CD4-positive, alpha-beta T cell (primary cell): ENCODE results near the gene DNAJC4. TPM values are rescaled to one million over a fixed set of nuclear protein-coding genes. Genes with fewer than 3 reads are reported as not detected.
A peak's percentile ranks its signal among the peaks of the same experiment; 100 is the strongest.

Experiments
- ATAC-seq: fragments of 200-7000 bp; cut with Tn5 transposase; one replicate; pipeline ENCODE4 v1.10.0; 2022; ENCODE audit warnings: mild to moderate bottlenecking; ENCODE audit not compliant: poor library complexity
- CTCF ChIA-PET: fragments of 350-600 bp; sonication (Branson Sonifier 250); formaldehyde crosslinking; loops from one replicate; lab custom pipeline; 2021; ENCODE audit warnings: antibody characterized with exemption, inconsistent platforms; lab: Charles Lee
- POLR2A ChIA-PET: fragments of 350-600 bp; sonication (Branson Sonifier 250); formaldehyde crosslinking; loops from one replicate; lab custom pipeline; 2021; ENCODE audit warnings: antibody characterized with exemption, inconsistent platforms; lab: Charles Lee
- DNase-seq, 14 experiments: peaks; one replicate each; pipeline ENCODE4 v3.0.0-alpha.2; 2013 to 2020; ENCODE audit warnings: mixed read lengths in 2 of 14
- H3K27ac ChIP-seq, 2 donors: one replicate each; pipeline versions ENCODE4 v1.5.1 to v1.7.0; 2013; ENCODE audit warnings: low read length in 2 of 2, low read depth in 1 of 2, mild to moderate bottlenecking in 1 of 2
- H3K27me3 ChIP-seq, 2 experiments: 1 replicate in 1 of 2; 2 replicates in 1 of 2; pipeline versions ENCODE4 v1.6.1 to v1.7.0; 2013; ENCODE audit warnings: low read length in 2 of 2, control low read depth in 1 of 2, mild to moderate bottlenecking in 1 of 2, moderate library complexity in 1 of 2; ENCODE audit not compliant: insufficient read depth in 2 of 2, control insufficient read depth in 1 of 2
- H3K36me3 ChIP-seq: one replicate; pipeline ENCODE4 v1.6.1; 2013; ENCODE audit warnings: low read length, control low read depth; ENCODE audit not compliant: insufficient read depth
- H3K4me1 ChIP-seq: one replicate; pipeline ENCODE4 v1.6.1; 2013; ENCODE audit warnings: low read length, control low read depth; ENCODE audit not compliant: insufficient read depth
- H3K4me3 ChIP-seq: one replicate; pipeline ENCODE4 v1.5.1; 2013; ENCODE audit warnings: mild to moderate bottlenecking, low read length, moderate library complexity
- H3K9me3 ChIP-seq, 2 experiments: 1 replicate in 1 of 2; 2 replicates in 1 of 2; pipeline versions ENCODE4 v1.6.1 to v1.7.0; 2013; ENCODE audit warnings: low read length in 2 of 2, mild to moderate bottlenecking in 2 of 2, control low read depth in 1 of 2, moderate library complexity in 1 of 2; ENCODE audit not compliant: control insufficient read depth in 1 of 2, insufficient read depth in 1 of 2
- H3K27ac Mint-ChIP-seq: one replicate; pipeline ENCODE4 v1.8.0; 2020; ENCODE audit warnings: mixed read lengths
- H3K27me3 Mint-ChIP-seq: one replicate; pipeline ENCODE4 v1.8.0; 2021; ENCODE audit warnings: mixed read lengths
- H3K36me3 Mint-ChIP-seq: one replicate; pipeline ENCODE4 v1.8.0; 2021; ENCODE audit warnings: low read depth, mixed read lengths
- H3K4me1 Mint-ChIP-seq: one replicate; pipeline ENCODE4 v1.8.0; 2021; ENCODE audit warnings: low read depth, mixed read lengths
- H3K4me3 Mint-ChIP-seq: one replicate; pipeline ENCODE4 v1.8.0; 2020; ENCODE audit warnings: mild to moderate bottlenecking, mixed read lengths
- H3K9me3 Mint-ChIP-seq: one replicate; pipeline ENCODE4 v1.8.0; 2020; ENCODE audit warnings: mixed read lengths
- intact Hi-C, 2 experiments: fragments of 100-400 bp; cut with DNase I in 1 of 2; cut with micrococcal nuclease in 1 of 2; formaldehyde crosslinking; loops; one replicate each; pipeline versions ENCODE4 v1.15.1 to v1.9.0; 2023 to 2025; cut with DNase I, micrococcal nuclease
- total RNA-seq, 174 experiments: library from RNA in 2 of 174; stranded (reverse) in 2 of 174; gene quantifications; one replicate each; pipeline ENCODE4 v1.2.3 and lab custom pipeline; 2021 to 2026
- TF ChIP-seq, protein P1 (sequence below): fragments of 200-600 bp; IDR thresholded peaks from one replicate; pipeline ENCODE4 v1.8.0; 2022; ENCODE audit warnings: antibody characterized with exemption, mild to moderate bottlenecking

Gene DNAJC4
- total RNA-seq, 2 experiments from 2014 or later = 35.9 to 37.9 TPM

DNA sequence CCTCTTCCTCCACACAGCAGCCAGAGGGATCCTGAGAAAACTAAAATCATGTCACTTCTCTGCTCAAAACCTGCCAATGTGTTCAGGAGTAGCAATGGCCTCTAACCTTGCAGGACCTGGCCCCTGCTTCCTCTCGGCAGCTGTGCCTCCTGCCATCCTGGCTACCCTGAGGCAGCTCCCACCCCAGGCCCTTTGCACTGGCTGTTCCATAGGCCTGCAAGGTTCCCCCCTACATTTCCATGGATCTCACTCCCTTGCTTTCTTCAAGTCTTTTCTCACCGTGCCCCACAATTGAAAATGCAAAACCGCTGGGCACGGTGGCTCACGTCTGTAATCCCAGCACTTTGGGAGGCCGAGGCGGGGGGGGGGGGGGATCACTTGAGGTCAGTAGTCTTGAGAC is 46.5 kb upstream of the DNAJC4 start:
- TF ChIP-seq, protein P1, sequence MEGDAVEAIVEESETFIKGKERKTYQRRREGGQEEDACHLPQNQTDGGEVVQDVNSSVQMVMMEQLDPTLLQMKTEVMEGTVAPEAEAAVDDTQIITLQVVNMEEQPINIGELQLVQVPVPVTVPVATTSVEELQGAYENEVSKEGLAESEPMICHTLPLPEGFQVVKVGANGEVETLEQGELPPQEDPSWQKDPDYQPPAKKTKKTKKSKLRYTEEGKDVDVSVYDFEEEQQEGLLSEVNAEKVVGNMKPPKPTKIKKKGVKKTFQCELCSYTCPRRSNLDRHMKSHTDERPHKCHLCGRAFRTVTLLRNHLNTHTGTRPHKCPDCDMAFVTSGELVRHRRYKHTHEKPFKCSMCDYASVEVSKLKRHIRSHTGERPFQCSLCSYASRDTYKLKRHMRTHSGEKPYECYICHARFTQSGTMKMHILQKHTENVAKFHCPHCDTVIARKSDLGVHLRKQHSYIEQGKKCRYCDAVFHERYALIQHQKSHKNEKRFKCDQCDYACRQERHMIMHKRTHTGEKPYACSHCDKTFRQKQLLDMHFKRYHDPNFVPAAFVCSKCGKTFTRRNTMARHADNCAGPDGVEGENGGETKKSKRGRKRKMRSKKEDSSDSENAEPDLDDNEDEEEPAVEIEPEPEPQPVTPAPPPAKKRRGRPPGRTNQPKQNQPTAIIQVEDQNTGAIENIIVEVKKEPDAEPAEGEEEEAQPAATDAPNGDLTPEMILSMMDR = no peak
- Histone ChIP-seq H3K9me3 (no peaks in the 10 kb centered on the region), H3K36me3 (peaks cover 6% of the 10 kb centered on the region), H3K27me3 (no peaks in the 10 kb centered on the region), H3K4me1 (peaks cover 30% of the 10 kb centered on the region), H3K27ac (no peak overlapping the region), H3K4me3 (no peak overlapping the region)
- ATAC-seq (no peak), DNase-seq (peak in 1 of 14 experiments; percentile 26)
- intact Hi-C loops = loop anchor here in 1 of 2 experiments (2.0 kb wide), 1 partner anchor 17 kb away; the partner anchor contains the start of gene MACROD1
- Mint-ChIP-seq H3K4me1 (peaks cover 40% of the 10 kb centered on the region), H3K36me3 (peaks cover 7% of the 10 kb centered on the region), H3K9me3 (no peaks in the 10 kb centered on the region), H3K4me3 (peak overlapping the region; percentile 99), H3K27ac (no peak overlapping the region), H3K27me3 (no peaks in the 10 kb centered on the region)
- POLR2A ChIA-PET = interaction anchor here (2.4 to 3.6 kb wide), 2 partner anchors 86 to 157 kb away, joined by 9 to 19 read pairs; partner anchors contain the start of gene CCDC88B
- CTCF ChIA-PET = interaction anchor here (0.6 to 1.3 kb wide), 3 partner anchors 8 to 183 kb away, joined by 3 to 8 read pairs (median 3); no protein-coding TSS in a partner anchor

DNA sequence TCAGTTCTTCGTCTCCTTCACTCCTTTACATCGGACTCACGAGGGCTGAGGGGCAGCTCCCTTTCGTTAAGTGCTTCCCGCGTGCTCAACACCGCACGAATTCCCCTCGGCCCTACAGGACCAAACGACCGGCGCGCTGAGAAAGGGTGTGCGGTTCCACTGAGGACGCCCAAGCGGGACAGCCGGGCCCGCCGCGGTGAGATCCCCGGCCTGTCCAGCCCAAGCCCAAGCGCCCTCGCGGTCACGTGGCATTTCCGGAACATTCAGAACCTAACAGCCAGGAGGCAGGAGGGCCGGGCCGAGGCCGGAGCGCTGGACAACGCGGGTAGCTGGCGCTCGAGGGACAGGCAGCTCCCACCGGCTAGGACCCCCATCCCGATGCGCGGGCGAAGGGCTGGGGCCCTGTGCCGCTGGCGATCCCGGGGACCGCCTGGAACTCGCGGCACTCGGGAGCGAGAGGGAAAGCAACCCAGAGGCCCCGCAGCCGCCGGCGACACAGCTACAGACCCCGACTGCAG is 45.1 kb upstream of the DNAJC4 start:
- Histone ChIP-seq H3K9me3 (no peaks in the 10 kb centered on the region), H3K27ac (peak overlapping the region; percentile 47 to 57), H3K4me1 (peaks cover 39% of the 10 kb centered on the region), H3K27me3 (no peaks in the 10 kb centered on the region), H3K36me3 (peaks cover 10% of the 10 kb centered on the region), H3K4me3 (peak overlapping the region; percentile 80)
- ChIA-PET POLR2A (interaction anchor here (0.6 to 5.1 kb wide), 24 partner anchors 9 to 1344 kb away, joined by 3 to 88 read pairs (median 6); partner anchors contain the start of genes BAD, CCDC88B, DNAJC4 and ESRRA), CTCF (interaction anchor here (1.0 to 4.1 kb wide), 12 partner anchors 16 to 146 kb away, joined by 3 to 47 read pairs (median 5); partner anchors contain the start of genes ESRRA, FERMT3, NUDT22 and PPP1R14B)
- TF ChIP-seq, protein P1 = no peak
- no peaks in the 10 kb centered on the region for H3K27me3 Mint-ChIP-seq
- ATAC-seq = no peak
- H3K9me3 Mint-ChIP-seq = no peaks in the 10 kb centered on the region
- no peak for DNase-seq
- peak overlapping the region; percentile 99 for H3K4me3 Mint-ChIP-seq
- peaks cover 12% of the 10 kb centered on the region for H3K36me3 Mint-ChIP-seq
- H3K4me1 Mint-ChIP-seq = peaks cover 45% of the 10 kb centered on the region
- intact Hi-C loops = loop anchor here (2.0 to 5.0 kb wide), 4 partner anchors 18 to 117 kb away; partner anchors contain the start of genes CATSPERZ (in 1 of the 2), DNAJC4 (in 1 of the 2), MACROD1 (in 1 of the 2) and PLCB3 (in 1 of the 2)
- H3K27ac Mint-ChIP-seq = no peak overlapping the region

DNA sequence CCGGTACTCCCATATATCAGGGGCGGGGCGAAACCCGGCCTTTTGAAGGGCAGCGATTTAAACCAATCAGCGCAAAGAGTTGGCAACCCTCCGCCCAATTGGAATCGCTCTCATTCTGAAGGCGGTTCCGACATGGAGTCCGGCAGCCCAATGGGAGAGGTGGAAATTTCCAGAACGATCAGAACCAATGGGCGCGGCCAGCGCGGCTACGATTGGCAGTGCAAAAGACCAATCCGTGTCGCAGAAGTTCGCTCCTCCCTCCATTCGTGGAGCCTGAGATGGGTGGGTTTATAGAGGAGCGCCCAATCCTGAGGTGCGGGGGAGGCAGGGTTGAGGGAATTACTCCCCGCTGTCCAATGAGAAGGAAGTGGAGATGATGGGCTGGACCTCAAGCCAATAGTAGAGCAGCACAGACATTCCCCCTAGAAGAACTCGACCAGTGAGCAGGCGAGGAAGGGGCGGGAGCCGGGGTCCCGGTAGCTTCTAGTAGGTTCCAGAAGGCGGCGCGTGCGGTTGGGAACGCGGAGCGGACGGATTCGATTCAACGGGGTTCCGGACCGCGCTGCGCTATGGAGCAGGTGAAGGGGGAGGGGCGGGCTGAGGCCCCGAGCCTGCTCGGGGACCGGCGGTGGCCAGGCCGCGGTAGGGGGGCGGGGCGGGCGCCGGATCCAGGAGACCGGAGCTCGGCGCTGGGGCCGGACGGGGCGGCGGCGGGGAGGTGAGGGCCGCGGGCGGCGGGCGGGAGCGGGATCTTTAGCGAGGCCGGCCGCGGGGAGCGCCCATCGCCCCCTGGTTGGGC is 44.5 kb upstream of the DNAJC4 start, which contains the start of gene STIP1:
Gene STIP1 (plus strand): TSS at position 479 of the 799 bp plus-strand sequence. CDS start 91 bp downstream, at position 570.
- H3K27me3 ChIP-seq = no peaks in the 10 kb centered on the region
- no peaks in the 10 kb centered on the region for H3K9me3 Mint-ChIP-seq
- no peaks in the 10 kb centered on the region for H3K9me3 ChIP-seq
- peaks cover 10% of the 10 kb centered on the region for H3K36me3 ChIP-seq
- peaks cover 16% of the 10 kb centered on the region for H3K36me3 Mint-ChIP-seq
- CTCF ChIA-PET = interaction anchor here (1.0 to 4.1 kb wide), 11 partner anchors 16 to 145 kb away, joined by 3 to 47 read pairs (median 5); partner anchors contain the start of genes ESRRA, FERMT3, NUDT22 and PPP1R14B
- peaks cover 45% of the 10 kb centered on the region for H3K4me1 Mint-ChIP-seq
- peaks cover 41% of the 10 kb centered on the region for H3K4me1 ChIP-seq
- DNase-seq (peak; percentile 94 to 100 (median 97)), ATAC-seq (peak; percentile 87)
- TF ChIP-seq, protein P1 = peak; percentile 15
- H3K4me3 ChIP-seq = peak within 1 kb of the TSS; percentile 80
- H3K27ac Mint-ChIP-seq = no peak within 1 kb of the TSS
- no peaks in the 10 kb centered on the region for H3K27me3 Mint-ChIP-seq
- peak within 1 kb of the TSS; percentile 47 to 57 for H3K27ac ChIP-seq
- intact Hi-C loops = loop anchor here (1.0 to 5.0 kb wide), 8 partner anchors 18 to 131 kb away; partner anchors contain the start of genes CATSPERZ (in 1 of the 2), DNAJC4 (in 1 of the 2), MACROD1 (in 1 of the 2) and NUDT22 (in 1 of the 2)
- POLR2A ChIA-PET = interaction anchor here (0.6 to 5.1 kb wide), 28 partner anchors 10 to 1486 kb away, joined by 3 to 88 read pairs (median 4); partner anchors contain the start of genes BAD, CCDC88B, DNAJC4 and ESRRA
- peak within 1 kb of the TSS; percentile 99 for H3K4me3 Mint-ChIP-seq
